Body of pancreas (tissue), 4 donors: ENCODE data around the gene CC2D2B.

Experiments used
- POLR2A ChIP-seq, 3 donors: fragments of 450-650 bp; IDR thresholded peaks; one replicate each; pipeline ENCODE4 v1.6.1; 2016; ENCODE audit warnings: antibody characterized with exemption in 3 of 3, mild to moderate bottlenecking in 2 of 3
- TF ChIP-seq, protein P1 (sequence below), 7 experiments: fragments of 450-650 bp in 4 of 7; fragments of 200-600 bp in 3 of 7; sonication (generic) in 3 of 7; IDR thresholded peaks; one replicate each; pipeline ENCODE4 v1.5.1; 2016 to 2019; ENCODE audit warnings: antibody characterized with exemption in 7 of 7

DNA sequence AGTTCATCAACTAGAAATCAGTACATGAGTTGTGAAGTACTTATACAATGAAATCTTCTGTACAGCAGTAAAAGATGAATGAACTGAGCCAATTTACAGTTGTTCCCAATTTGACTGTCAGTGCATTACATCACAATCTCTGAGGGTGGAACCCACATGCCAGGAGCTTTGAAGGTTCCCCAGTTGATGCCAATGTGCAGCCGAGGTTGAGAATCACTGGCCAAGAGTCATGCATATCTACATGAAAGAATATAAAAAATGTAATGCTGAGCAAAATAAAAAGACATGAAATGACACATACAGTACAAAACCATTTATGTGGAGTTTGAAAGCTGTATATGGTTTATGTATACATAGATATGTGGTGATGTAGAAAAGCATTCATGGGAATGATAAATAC lies 113.6 kb downstream of the CC2D2B start:
- TF ChIP-seq, protein P1, sequence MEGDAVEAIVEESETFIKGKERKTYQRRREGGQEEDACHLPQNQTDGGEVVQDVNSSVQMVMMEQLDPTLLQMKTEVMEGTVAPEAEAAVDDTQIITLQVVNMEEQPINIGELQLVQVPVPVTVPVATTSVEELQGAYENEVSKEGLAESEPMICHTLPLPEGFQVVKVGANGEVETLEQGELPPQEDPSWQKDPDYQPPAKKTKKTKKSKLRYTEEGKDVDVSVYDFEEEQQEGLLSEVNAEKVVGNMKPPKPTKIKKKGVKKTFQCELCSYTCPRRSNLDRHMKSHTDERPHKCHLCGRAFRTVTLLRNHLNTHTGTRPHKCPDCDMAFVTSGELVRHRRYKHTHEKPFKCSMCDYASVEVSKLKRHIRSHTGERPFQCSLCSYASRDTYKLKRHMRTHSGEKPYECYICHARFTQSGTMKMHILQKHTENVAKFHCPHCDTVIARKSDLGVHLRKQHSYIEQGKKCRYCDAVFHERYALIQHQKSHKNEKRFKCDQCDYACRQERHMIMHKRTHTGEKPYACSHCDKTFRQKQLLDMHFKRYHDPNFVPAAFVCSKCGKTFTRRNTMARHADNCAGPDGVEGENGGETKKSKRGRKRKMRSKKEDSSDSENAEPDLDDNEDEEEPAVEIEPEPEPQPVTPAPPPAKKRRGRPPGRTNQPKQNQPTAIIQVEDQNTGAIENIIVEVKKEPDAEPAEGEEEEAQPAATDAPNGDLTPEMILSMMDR (IDR thresholded peaks at IDR 0.05): no peak
- no peak for TF ChIP-seq POLR2A (IDR thresholded peaks at IDR 0.05)
